SK-N-MC (cell line): ENCODE results near the gene SEC22A.

Experiments
- EZH2 ChIP-seq: fragments of 200-600 bp; sonication (generic); IDR thresholded peaks from one replicate; pipeline ENCODE4 v1.6.1; 2017; ENCODE audit warnings: antibody characterized with exemption
- FOXP2 ChIP-seq: optimal IDR thresholded peaks from 2 replicates; pipeline ENCODE3; 2011; ENCODE audit warnings: mild to moderate bottlenecking, moderate library complexity; ENCODE audit not compliant: insufficient read depth; ENCODE audit errors: extremely low read length, control extremely low read depth
- POLR2AphosphoS5 ChIP-seq: IDR thresholded peaks from 2 replicates; pipeline ENCODE4 v1.6.1; 2012; ENCODE audit warnings: mild to moderate bottlenecking, low read depth, low read length, borderline replicate concordance

- TF ChIP-seq EZH2 (no peak), POLR2AphosphoS5 (no peak), FOXP2 (no peak)
Measured at GRCh38 chr3:123198372-123198771, 3.4 kb upstream of the SEC22A start.
